ENCODE measurements around the gene KIF16B.

- TF ChIP-seq GATA2 (IDR thresholded peaks at IDR 0.05; ENCODE audit: low read depth, low read length) = no peak
- TF ChIP-seq GATA3 (IDR thresholded peaks at IDR 0.05; ENCODE audit: low read depth, low read length) = no peak
These were observed 191.8 kb downstream of the KIF16B start for GRCh38 chr20:16381444-16381843.
